H1 (cell line): Measurements from ENCODE around the gene MED13. TPM values are rescaled to one million over a fixed set of nuclear protein-coding genes. Genes with fewer than 3 reads are reported as not detected.

Experiments used
- CTCF ChIA-PET: fragments of 300-600 bp; sonication (Branson Sonifier 250); formaldehyde crosslinking; loops from one replicate; lab custom pipeline; 2021; ENCODE audit not compliant: partially characterized antibody; lab: Charles Lee
- POLR2A ChIA-PET: fragments of 300-600 bp; sonication (Branson Sonifier 250); formaldehyde crosslinking; loops from one replicate; lab custom pipeline; 2021; ENCODE audit warnings: inconsistent platforms; ENCODE audit not compliant: partially characterized antibody; lab: Charles Lee
- DNase-seq, 2 experiments: peaks; one replicate each; pipeline versions ENCODE4 v3.0.0 to v3.0.0-alpha.2; 2010 to 2022; ENCODE audit warnings: low spot score in 2 of 2, low read depth in 1 of 2, mixed read lengths in 1 of 2
- FAIRE-seq: peaks from 2 replicates; lab custom pipeline; 2011; peaks lifted over from hg19 to GRCh38; lab: Jason Lieb, UNC
- H2AFZ ChIP-seq: 2 replicates; pipeline ENCODE4 v1.8.1; 2012; ENCODE audit warnings: low read length, inconsistent platforms
- H2AK5ac ChIP-seq: 2 replicates; pipeline ENCODE4 v1.6.1; 2013; ENCODE audit warnings: low read depth, low read length
- H2BK120ac ChIP-seq: replicated peaks from 2 replicates; pipeline ENCODE3; 2013; ENCODE audit warnings: low read depth, low read length, inconsistent platforms
- H2BK12ac ChIP-seq: 2 replicates; pipeline ENCODE4 v1.6.1; 2013; ENCODE audit warnings: low read depth, low read length
- H2BK15ac ChIP-seq: 2 replicates; pipeline ENCODE4 v1.6.1; 2013; ENCODE audit warnings: low read length
- H2BK20ac ChIP-seq: 2 replicates; pipeline ENCODE4 v1.6.1; 2013; ENCODE audit warnings: low read length
- H2BK5ac ChIP-seq: 2 replicates; pipeline ENCODE4 v1.6.1; 2013; ENCODE audit warnings: low read depth, low read length
- H3K14ac ChIP-seq: 2 replicates; pipeline ENCODE4 v1.6.1; 2013; ENCODE audit warnings: inconsistent platforms; ENCODE audit not compliant: insufficient read length
- H3K18ac ChIP-seq: 2 replicates; pipeline ENCODE4 v1.6.1; 2013; ENCODE audit warnings: low read length; ENCODE audit errors: extremely low read depth
- H3K23ac ChIP-seq: 2 replicates; pipeline ENCODE4 v1.6.1; 2013; ENCODE audit warnings: inconsistent platforms; ENCODE audit not compliant: insufficient read length
- H3K23me2 ChIP-seq: 2 replicates; pipeline ENCODE4 v1.6.1; 2013; ENCODE audit warnings: low read depth, low read length
- H3K27ac ChIP-seq: 2 replicates; pipeline ENCODE4 v1.6.1; 2011; ENCODE audit warnings: low read depth, low read length, inconsistent platforms
- H3K27me3 ChIP-seq, 4 experiments: replicated peaks in 1 of 4; 1 replicate in 1 of 4; 2 replicates in 3 of 4; pipeline versions ENCODE4 v1.6.1 to v1.8.1; 2011 to 2013; ENCODE audit warnings: low read length in 3 of 4, mild to moderate bottlenecking in 3 of 4, inconsistent platforms in 2 of 4, mixed read lengths in 2 of 4, moderate library complexity in 1 of 4; ENCODE audit not compliant: control insufficient read depth in 3 of 4, insufficient read depth in 3 of 4; ENCODE audit errors: extremely low read depth in 1 of 4
- H3K36me3 ChIP-seq, 4 experiments: 2 replicates each; pipeline versions ENCODE4 v1.6.1 to v1.8.1; 2011 to 2013; ENCODE audit warnings: mild to moderate bottlenecking in 4 of 4, low read length in 3 of 4, moderate library complexity in 2 of 4, control low read depth in 1 of 4, inconsistent platforms in 1 of 4; ENCODE audit not compliant: insufficient read depth in 4 of 4, control insufficient read depth in 2 of 4
- H3K4ac ChIP-seq: replicated peaks from 2 replicates; pipeline ENCODE3; 2013; ENCODE audit warnings: low read length, low read depth, mixed read lengths, inconsistent platforms; ENCODE audit not compliant: insufficient read length
- H3K4me1 ChIP-seq, 4 experiments: replicated peaks in 1 of 4; 1 replicate in 1 of 4; 2 replicates in 3 of 4; pipeline versions ENCODE4 v1.6.1 to v1.8.1; 2011 to 2013; ENCODE audit warnings: low read length in 3 of 4, inconsistent platforms in 2 of 4, mixed read lengths in 1 of 4; ENCODE audit not compliant: insufficient read depth in 4 of 4, control insufficient read depth in 3 of 4
- H3K4me2 ChIP-seq, 2 experiments: 2 replicates each; pipeline versions ENCODE4 v1.6.1 to v1.8.1; 2011 to 2013; ENCODE audit warnings: low read depth in 2 of 2, low read length in 2 of 2, control low read depth in 1 of 2, inconsistent platforms in 1 of 2, mild to moderate bottlenecking in 1 of 2; ENCODE audit not compliant: insufficient read depth in 1 of 2
- H3K4me3 ChIP-seq, 4 experiments: fragments of 200-600, 300-600 bp in 1 of 4; sonication (generic), shearing (Covaris generic), sonication (Bioruptor Twin) in 1 of 4; 2 replicates each; pipeline versions ENCODE4 v1.5.1 to v1.8.1; 2011 to 2016; ENCODE audit warnings: low read length in 4 of 4, low read depth in 3 of 4, control low read depth in 2 of 4, inconsistent platforms in 2 of 4, mild to moderate bottlenecking in 2 of 4, mixed read lengths in 1 of 4, moderate library complexity in 1 of 4; ENCODE audit not compliant: insufficient read depth in 2 of 4; ENCODE audit errors: extremely low read depth in 1 of 4
- H3K56ac ChIP-seq: replicated peaks from 2 replicates; pipeline ENCODE3; 2013; ENCODE audit warnings: low read depth, mild to moderate bottlenecking, mixed read lengths, low read length, inconsistent platforms; ENCODE audit not compliant: insufficient read length
- H3K79me1 ChIP-seq: 2 replicates; pipeline ENCODE4 v1.6.1; 2013; ENCODE audit warnings: low read depth, low read length, control low read depth
- H3K79me2 ChIP-seq, 2 experiments: 2 replicates each; pipeline versions ENCODE4 v1.6.1 to v1.8.1; 2012 to 2013; ENCODE audit warnings: low read length in 2 of 2, mild to moderate bottlenecking in 2 of 2, inconsistent platforms in 1 of 2; ENCODE audit not compliant: insufficient read depth in 2 of 2, control insufficient read depth in 1 of 2
- H3K9ac ChIP-seq, 4 experiments: replicated peaks in 1 of 4; 1 replicate in 1 of 4; 2 replicates in 3 of 4; pipeline versions ENCODE4 v1.6.1 to v1.8.1; 2011 to 2013; ENCODE audit warnings: low read depth in 3 of 4, low read length in 3 of 4, control low read depth in 2 of 4, mild to moderate bottlenecking in 2 of 4, moderate library complexity in 2 of 4, inconsistent platforms in 1 of 4; ENCODE audit errors: extremely low read depth in 1 of 4
- H3K9me3 ChIP-seq, 2 experiments: 2 replicates each; pipeline versions ENCODE4 v1.6.1 to v1.8.1; 2012 to 2013; ENCODE audit warnings: mild to moderate bottlenecking in 2 of 2, moderate library complexity in 2 of 2, control low read depth in 1 of 2, inconsistent platforms in 1 of 2, low read depth in 1 of 2, low read length in 1 of 2, mixed read lengths in 1 of 2; ENCODE audit not compliant: insufficient read depth in 2 of 2
- H4K20me1 ChIP-seq, 2 experiments: replicated peaks in 1 of 2; 2 replicates each; pipeline versions ENCODE3 to v1.8.1; 2011 to 2013; ENCODE audit warnings: inconsistent platforms in 2 of 2, low read length in 2 of 2, mild to moderate bottlenecking in 1 of 2; ENCODE audit not compliant: insufficient read depth in 2 of 2, control insufficient read depth in 1 of 2
- H4K5ac ChIP-seq: 2 replicates; pipeline ENCODE4 v1.6.1; 2013; ENCODE audit warnings: low read length, low read depth, mixed read lengths, inconsistent platforms; ENCODE audit not compliant: insufficient read length
- H4K8ac ChIP-seq: 2 replicates; pipeline ENCODE4 v1.8.0; 2013; ENCODE audit warnings: mild to moderate bottlenecking, moderate library complexity, low read length, inconsistent platforms; ENCODE audit not compliant: insufficient read depth; ENCODE audit errors: extremely low read depth
- H4K91ac ChIP-seq: replicated peaks from 2 replicates; pipeline ENCODE3; 2013; ENCODE audit warnings: low read length, mixed read lengths, inconsistent platforms; ENCODE audit not compliant: insufficient read length
- ASH2L ChIP-seq: fragments of 200-600, 300-600 bp; sonication (generic); IDR thresholded peaks from one replicate; pipeline ENCODE4 v1.7.1; 2017; ENCODE audit warnings: low read length
- CBX8 ChIP-seq: fragments of 300-800, 300-1000 bp; sonication (generic); IDR thresholded peaks from 2 replicates; pipeline ENCODE4 v1.7.1; 2016; ENCODE audit warnings: low read depth, low read length, borderline replicate concordance
- E2F6 ChIP-seq: IDR thresholded peaks from 2 replicates; pipeline ENCODE4 v1.6.1; 2012; ENCODE audit warnings: inconsistent platforms
- FOSL1 ChIP-seq: IDR thresholded peaks from 2 replicates; pipeline ENCODE4 v1.6.1; 2011; ENCODE audit warnings: mild to moderate bottlenecking, low read depth, low read length, moderate library complexity; ENCODE audit not compliant: insufficient read depth
- JUN ChIP-seq: IDR thresholded peaks from 2 replicates; pipeline ENCODE4 v1.6.1; 2011; ENCODE audit warnings: low read depth, mild to moderate bottlenecking, improper control_type of control experiment, low read length
- KDM4A ChIP-seq: IDR thresholded peaks from one replicate; pipeline ENCODE4 v1.7.1; 2012; ENCODE audit warnings: low read depth, mild to moderate bottlenecking, moderate library complexity, low read length, inconsistent platforms; ENCODE audit not compliant: severe bottlenecking
- KDM5A ChIP-seq: fragments of 200-600 bp; IDR thresholded peaks from 2 replicates; pipeline ENCODE4 v1.7.1; 2012; ENCODE audit warnings: mild to moderate bottlenecking, low read length, inconsistent platforms, mixed read lengths
- POLR2A ChIP-seq, 2 experiments: IDR thresholded peaks; 1 replicate in 1 of 2; 2 replicates in 1 of 2; pipeline ENCODE4 v1.6.1; 2011; ENCODE audit warnings: low read depth in 2 of 2, low read length in 2 of 2, mild to moderate bottlenecking in 2 of 2; ENCODE audit errors: control extremely low read depth in 1 of 2
- RFX5 ChIP-seq: IDR thresholded peaks from 2 replicates; pipeline ENCODE4 v1.6.1; 2011; ENCODE audit warnings: low read depth, low read length, improper control_type of control experiment, borderline replicate concordance
- RNF2 ChIP-seq: fragments of 200-900, 300-1000 bp; sonication (generic); IDR thresholded peaks from 2 replicates; pipeline ENCODE4 v1.7.1; 2016; ENCODE audit warnings: borderline replicate concordance, low read depth, mild to moderate bottlenecking, antibody characterized with exemption, low read length; ENCODE audit not compliant: poor library complexity, severe bottlenecking; ENCODE audit errors: missing control alignments
- SAP30 ChIP-seq: fragments of 300-600 bp; sonication (generic); IDR thresholded peaks from 2 replicates; pipeline ENCODE4 v1.7.1; 2012; ENCODE audit warnings: low read length, moderate library complexity, mild to moderate bottlenecking, inconsistent platforms; ENCODE audit not compliant: insufficient read depth, insufficient replicate concordance
- TEAD4 ChIP-seq: IDR thresholded peaks from 2 replicates; pipeline ENCODE4 v1.6.1; 2012; ENCODE audit warnings: low read depth, low read length, inconsistent platforms, mixed read lengths
- ZNF274 ChIP-seq: IDR thresholded peaks from 2 replicates; pipeline ENCODE4 v1.7.0; 2012; ENCODE audit warnings: low read length, borderline replicate concordance; ENCODE audit errors: extremely low read depth
- whole genome bisulfite sequencing, 2 experiments: shearing (Covaris generic) in 1 of 2; methylation state at CpG; one replicate each; pipeline versions ENCODE4 v1.1.6 to v1.1.7; 2013 to 2015; ENCODE audit warnings: low lambda C conversion rate in 2 of 2, mixed read lengths in 2 of 2, inconsistent platforms in 1 of 2, low coverage in 1 of 2, missing lambda C conversion rate in 1 of 2; ENCODE audit not compliant: insufficient replicate concordance in 2 of 2, insufficient coverage in 1 of 2, insufficient read length in 1 of 2; ENCODE audit errors: extremely low coverage in 1 of 2, missing lambda C conversion rate in 1 of 2; 5-methylcytosine and 5-hydroxymethylcytosine counted together
- polyA plus RNA-seq, 7 experiments: library from polyadenylated mRNA; depleted of rRNA in 3 of 7; stranded (reverse) in 5 of 7; unstranded in 2 of 7; fragments of >200 nt in 5 of 7; fragments of 200-250 nt in 2 of 7; gene quantifications; 1 replicate in 5 of 7; 2 replicates in 1 of 7; 4 replicates in 1 of 7; pipeline versions ENCODE4 v1.2.1 to v1.2.3, GENCODE V29; 2011 to 2013; ENCODE audit warnings: missing spikeins in 2 of 7, mixed read lengths in 2 of 7
- total RNA-seq: library from RNA; stranded (reverse); fragmentation: NEBNext Ultra II Directional; extraction: Animal tissue kit (Norgen Biotek cat#: 25700); gene quantifications from 2 replicates; pipeline ENCODE4 v1.2.1, GENCODE V29; 2021

Gene MED13
- total and polyA plus RNA-seq, 2 of the 8 experiments (the other 6 are each of a cell fraction or from before 2014, with no cell fraction given): 11.3 to 44.8 TPM

GRCh38 chr17:62098623-62099231 is 33.6 kb upstream of the MED13 start:
- Histone ChIP-seq H4K20me1 (no peaks in the 10 kb centered on the region), H3K4me2 (no peak overlapping the region), H2BK20ac (no peak overlapping the region), H3K79me2 (no peaks in the 10 kb centered on the region), H3K23me2 (no peaks in the 10 kb centered on the region), H3K36me3 (no peaks in the 10 kb centered on the region), H3K18ac (no peak overlapping the region), H4K91ac (no peak overlapping the region), H3K23ac (no peak overlapping the region), H2BK12ac (no peak overlapping the region), H3K27me3 (no peaks in the 10 kb centered on the region), H2BK5ac (no peak overlapping the region), H3K4ac (no peak overlapping the region), H3K27ac (no peak overlapping the region), H3K79me1 (no peaks in the 10 kb centered on the region), H3K9me3 (no peaks in the 10 kb centered on the region), H3K4me1 (no peaks in the 10 kb centered on the region), H4K5ac (no peak overlapping the region), H2BK120ac (no peak overlapping the region), H3K14ac (no peak overlapping the region), H2AFZ (no peak overlapping the region), H2BK15ac (no peak overlapping the region), H3K56ac (no peak overlapping the region), H2AK5ac (no peak overlapping the region), H4K8ac (no peak overlapping the region), H3K9ac (no peak overlapping the region), H3K4me3 (no peak overlapping the region)
- DNase-seq (no peak), FAIRE-seq (no peak)
- ChIA-PET POLR2A (no interaction called here), CTCF (interaction anchor here (2.8 kb wide), 1 partner anchor 11 kb away, joined by 16 read pairs; no protein-coding TSS in a partner anchor)
- 89% methylated on average over 4 of the region's 4 CpGs; no CpG with 5 or more reads in 1 of the 2 experiments for WGBS, 2 experiments
- TF ChIP-seq POLR2A (IDR thresholded peaks at IDR 0.05; ENCODE audit: control extremely low read depth in 1 of 2, low read depth in 2 of 2, low read length in 2 of 2) (no peak), KDM4A (no peak), FOSL1 (no peak), SAP30 (no peak), JUN (no peak), E2F6 (no peak), CBX8 (no peak), ZNF274 (no peak), RNF2 (no peak), KDM5A (no peak), TEAD4 (no peak), RFX5 (no peak), ASH2L (no peak)
